ENCODE data around the gene WDR17.

The WDR17 gene

GRCh38 chr4:176099314-176099713 lies 33.7 kb downstream of the WDR17 start:
- DNase-seq, result no peak

GRCh38 chr4:176102414-176103063 lies 36.9 kb downstream of the WDR17 start:
- no peak for DNase-seq

GRCh38 chr4:176107695-176108094 lies 42.1 kb downstream of the WDR17 start:
- DNase-seq, result no peak

GRCh38 chr4:176123710-176124407 lies 58.2 kb downstream of the WDR17 start:
- no peak for DNase-seq

- DNase-seq, result no peak
Observed at GRCh38 chr4:176125063-176125462, 59.4 kb downstream of the WDR17 start.

GRCh38 chr4:176134670-176135069 lies 69.0 kb downstream of the WDR17 start:
- DNase-seq, result no peak

GRCh38 chr4:176137631-176138030 lies 72.0 kb downstream of the WDR17 start:
- DNase-seq, result no peak

- no peak for DNase-seq
Observed at GRCh38 chr4:176139518-176139917, 73.9 kb downstream of the WDR17 start.

GRCh38 chr4:176142253-176142652 lies 76.6 kb downstream of the WDR17 start:
- DNase-seq, result no peak

- no peak for DNase-seq
Observed at GRCh38 chr4:176149680-176150355, 84.2 kb downstream of the WDR17 start.

GRCh38 chr4:176150356-176150682 lies 84.7 kb downstream of the WDR17 start:
- no peak for DNase-seq

GRCh38 chr4:176150704-176151103 lies 85.1 kb downstream of the WDR17 start:
- DNase-seq, result no peak

GRCh38 chr4:176153124-176153523 lies 87.5 kb downstream of the WDR17 start:
- DNase-seq, result no peak

GRCh38 chr4:176156656-176157055 lies 91.0 kb downstream of the WDR17 start:
- DNase-seq, result no peak

GRCh38 chr4:176163041-176163440 lies 97.4 kb downstream of the WDR17 start:
- DNase-seq, result no peak

- no peak for DNase-seq
Observed at GRCh38 chr4:176185051-176185450, 119.4 kb downstream of the WDR17 start.

GRCh38 chr4:176186067-176186466 lies 120.4 kb downstream of the WDR17 start:
- DNase-seq, result no peak

- DNase-seq, result no peak
Observed at GRCh38 chr4:176186671-176187395, 121.2 kb downstream of the WDR17 start.

- DNase-seq, result no peak
Observed at GRCh38 chr4:176187624-176188023, 122.0 kb downstream of the WDR17 start.

- no peak for DNase-seq
Observed at GRCh38 chr4:176188654-176189053, 123.0 kb downstream of the WDR17 start.

GRCh38 chr4:176189891-176190795 lies 124.5 kb downstream of the WDR17 start:
- no peak for DNase-seq

GRCh38 chr4:176191974-176192373 lies 126.3 kb downstream of the WDR17 start:
- DNase-seq, result no peak

- no peak for DNase-seq
Observed at GRCh38 chr4:176193126-176193525, 127.5 kb downstream of the WDR17 start.

All from activated effector memory CD4-positive, alpha-beta T cell treated with Interleukin-2 at 50 U/mL for 16 hours (primary cell).